ENCODE results near the gene UBP1. TPM values are rescaled to one million over a fixed set of nuclear protein-coding genes. Genes with fewer than 3 reads are reported as not detected.
"Not testable (repeated sequence)": the region's sequence is repeated elsewhere in the genome, so short reads cannot be mapped to it uniquely, and the experiment has no call there.

Gene UBP1
- total and polyA plus RNA-seq, 9 of the 15 experiments (the other 6 are each of a cell fraction or from before 2014, with no cell fraction given), result 13.6 to 143 (median 79.6) TPM

- TF ChIP-seq CGGBP1 (CRISPR knock-in tag; IDR thresholded peaks at IDR 0.05) (no peak), ZNF239 (CRISPR knock-in tag; IDR thresholded peaks at IDR 0.05) (no peak), ZBTB26 (CRISPR knock-in tag; IDR thresholded peaks at IDR 0.05) (no peak), THAP7 (CRISPR knock-in tag; IDR thresholded peaks at IDR 0.05) (no peak), RBM22 (IDR thresholded peaks at IDR 0.05; ENCODE audit: low read depth, low read length, poor library complexity, severe bottlenecking) (no peak), FOXA3 (CRISPR knock-in tag; conservative IDR thresholded peaks at IDR 0.05 in 1 of 2, IDR thresholded peaks at IDR 0.05 in 1 of 2) (no peak)
Measured at GRCh38 chr3:33461097-33461496, 20.9 kb upstream of the UBP1 start (continued).

DNA sequence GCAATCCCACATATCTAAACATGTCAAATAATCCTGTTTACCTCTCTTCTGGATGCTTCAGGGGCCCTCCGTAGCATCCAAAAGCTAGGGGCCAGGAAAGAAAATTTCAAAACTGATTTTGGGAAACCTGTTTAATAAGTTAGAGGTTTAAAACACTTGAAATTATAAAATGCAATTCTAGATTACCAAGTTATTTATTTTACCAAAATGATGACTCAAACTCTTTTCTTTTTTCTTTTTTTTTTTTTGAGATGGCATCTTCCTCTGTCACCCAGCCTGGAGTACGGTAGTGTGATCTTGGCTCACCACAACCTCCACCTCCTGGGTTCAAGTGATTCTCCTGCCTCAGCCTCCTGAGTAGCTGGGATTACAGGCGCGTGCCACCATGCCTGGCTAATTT lies 19.4 kb upstream of the UBP1 start:
- FAIRE-seq; intact Hi-C loops (cut with micrococcal nuclease); H3K9ac ChIP-seq (ENCODE audit: insufficient read depth in 1 of 2, low read depth in 2 of 2, low read length in 2 of 2); H3K4me3 ChIP-seq; in situ Hi-C loops (cut with MboI); H3K4me1 ChIP-seq (replicated peaks in 1 of 2; ENCODE audit: control insufficient read depth in 2 of 2, insufficient read depth in 2 of 2, low read length in 2 of 2); DNase-seq (ENCODE audit: extremely low read depth in 1 of 4, low spot score in 3 of 4); H3K27me3 ChIP-seq (ENCODE audit: control insufficient read depth in 2 of 2, insufficient read depth in 2 of 2, low read length in 2 of 2); ATAC-seq; H3K36me3 ChIP-seq (ENCODE audit: control insufficient read depth, insufficient read depth, low read length); CTCF ChIA-PET (ENCODE audit: low intra/inter-chr PET ratio); H4K20me1 ChIP-seq (replicated peaks; ENCODE audit: control insufficient read depth, insufficient read depth, low read length); H3K4me2 ChIP-seq (ENCODE audit: insufficient read depth, low read length); BruUV-seq (replicated peaks); H3K27ac ChIP-seq (ENCODE audit: extremely low read depth, low read depth, low read length); H3K79me2 ChIP-seq (ENCODE audit: control insufficient read depth, insufficient read depth, low read length); H2AFZ ChIP-seq (ENCODE audit: low read depth, low read length); H3K9me3 ChIP-seq (replicated peaks; ENCODE audit: control insufficient read depth, insufficient read depth, low read depth, low read length); H3K9me1 ChIP-seq (ENCODE audit: control insufficient read depth, insufficient read depth, low read length): not testable (repeated sequence)
- WGBS (ENCODE audit: insufficient coverage, low coverage, missing lambda C conversion rate), result 31% methylated on average over 3 of the region's 4 CpGs
- TF ChIP-seq ZNF316 (IDR thresholded peaks at IDR 0.05), result peak; percentile 55
- TF ChIP-seq TRIM28 (IDR thresholded peaks at IDR 0.05), result peak; percentile 96
- peak in 1 of 2 experiments; percentile 39; a peak in 1 of 4 replicates for TF ChIP-seq ARNT (IDR thresholded peaks at IDR 0.05)
- TF ChIP-seq CBX3 (IDR thresholded peaks at IDR 0.05; ENCODE audit: borderline replicate concordance in 1 of 2, low read length in 2 of 2), result peak in 1 of 2 experiments; percentile 84; a peak in 2 of 3 replicates
- TF ChIP-seq TRIM24 (IDR thresholded peaks at IDR 0.05), result peak; percentile 26 to 57; a peak in 1 of 4 replicates
- peak; percentile 88 for TF ChIP-seq HLTF (IDR thresholded peaks at IDR 0.05)
- peak; percentile 72 for TF ChIP-seq RBM25 (IDR thresholded peaks at IDR 0.05; ENCODE audit: low read depth, low read length, severe bottlenecking)
- TF ChIP-seq ZNF280A (IDR thresholded peaks at IDR 0.05; ENCODE audit: low read depth, partially characterized antibody), result peak; percentile 79
- POLR2A ChIA-PET, result interaction anchor here (0.6 to 0.9 kb wide), 2 partner anchors 12 to 19 kb away, joined by 3 read pairs; no protein-coding TSS in a partner anchor
